KMS-11 (cell line): ENCODE data around the gene C19orf53.

Source experiments
- H2AFZ ChIP-seq: fragments of 200-600 bp; sonication (generic); 2 replicates; pipeline ENCODE4 v1.6.1; 2016; ENCODE audit warnings: antibody characterized with exemption, mixed run types, low read depth
- H3K27ac ChIP-seq: fragments of 200-600 bp; sonication (generic); 2 replicates; pipeline ENCODE4 v1.6.1; 2016; ENCODE audit warnings: mild to moderate bottlenecking, mixed run types
- H3K27me3 ChIP-seq: fragments of 200-600 bp; sonication (generic); 2 replicates; pipeline ENCODE4 v1.6.1; 2017; ENCODE audit warnings: mild to moderate bottlenecking, low read depth, mixed run types, moderate library complexity; ENCODE audit not compliant: insufficient read depth
- H3K36me3 ChIP-seq: fragments of 200-600 bp; sonication (generic); 2 replicates; pipeline ENCODE4 v1.6.1; 2017; ENCODE audit warnings: mild to moderate bottlenecking, mixed run types; ENCODE audit not compliant: insufficient read depth
- H3K4me1 ChIP-seq: fragments of 200-600 bp; sonication (generic); 2 replicates; pipeline ENCODE4 v1.6.1; 2016; ENCODE audit warnings: mild to moderate bottlenecking, low read depth, mixed run types; ENCODE audit not compliant: poor library complexity, severe bottlenecking
- H3K4me2 ChIP-seq: fragments of 200-600 bp; sonication (generic); 2 replicates; pipeline ENCODE4 v1.7.0; 2016; ENCODE audit warnings: mild to moderate bottlenecking, mixed run types
- H3K4me3 ChIP-seq: fragments of 200-600 bp; sonication (generic); IDR thresholded peaks from 2 replicates; pipeline ENCODE4 v1.6.1; 2017; ENCODE audit warnings: low read depth, low read length, mixed read lengths; ENCODE audit not compliant: insufficient read depth
- H3K79me2 ChIP-seq: fragments of 200-600 bp; sonication (generic); 2 replicates; pipeline ENCODE4 v1.6.1; 2016; ENCODE audit warnings: low read depth, mixed run types; ENCODE audit not compliant: insufficient read depth
- H3K9ac ChIP-seq: fragments of 200-600 bp; sonication (generic); 2 replicates; pipeline ENCODE4 v1.6.1; 2016; ENCODE audit warnings: mild to moderate bottlenecking, mixed run types
- H4K20me1 ChIP-seq: fragments of 200-600 bp; sonication (generic); 2 replicates; pipeline ENCODE4 v1.6.1; 2016; ENCODE audit warnings: mild to moderate bottlenecking, mixed run types; ENCODE audit not compliant: insufficient read depth
- CTCF ChIP-seq: fragments of 200-600 bp; sonication (generic); conservative IDR thresholded peaks from 2 replicates; pipeline ENCODE4 v1.6.1; 2017; ENCODE audit warnings: low read depth, mild to moderate bottlenecking, antibody characterized with exemption, low read length, moderate library complexity, mixed read lengths

The C19orf53 gene

GRCh38 chr19:13797870-13798269 is 23.6 kb downstream of the C19orf53 start:
- H3K9ac ChIP-seq = no peak overlapping the region

GRCh38 chr19:13799669-13800068 is 25.4 kb downstream of the C19orf53 start:
- no peak overlapping the region for H3K4me2 ChIP-seq
- no peak overlapping the region for H2AFZ ChIP-seq
- no peaks in the 10 kb centered on the region for H3K36me3 ChIP-seq
- H3K4me1 ChIP-seq = peaks cover 9% of the 10 kb centered on the region
- no peak overlapping the region for H3K9ac ChIP-seq
- H4K20me1 ChIP-seq = no peaks in the 10 kb centered on the region
- H3K27me3 ChIP-seq = no peaks in the 10 kb centered on the region
- no peak for TF ChIP-seq CTCF
- H3K79me2 ChIP-seq = no peaks in the 10 kb centered on the region
- no peak overlapping the region for H3K4me3 ChIP-seq
- H3K27ac ChIP-seq = no peak overlapping the region

More at GRCh38 chr19:13797870-13798269, 23.6 kb downstream of the C19orf53 start:
- Histone ChIP-seq H3K36me3 (no peaks in the 10 kb centered on the region), H3K4me3 (no peak overlapping the region), H3K4me2 (no peak overlapping the region), H3K27me3 (no peaks in the 10 kb centered on the region), H3K4me1 (peaks cover 9% of the 10 kb centered on the region), H4K20me1 (no peaks in the 10 kb centered on the region), H3K79me2 (no peaks in the 10 kb centered on the region), H3K27ac (no peak overlapping the region), H2AFZ (no peak overlapping the region)
- TF ChIP-seq CTCF = no peak

- Histone ChIP-seq H3K27me3 (no peaks in the 10 kb centered on the region), H3K36me3 (no peaks in the 10 kb centered on the region), H3K79me2 (no peaks in the 10 kb centered on the region), H3K9ac (no peak overlapping the region), H3K27ac (no peak overlapping the region), H3K4me3 (no peak overlapping the region), H3K4me2 (no peak overlapping the region), H2AFZ (no peak overlapping the region), H3K4me1 (no peaks in the 10 kb centered on the region), H4K20me1 (no peaks in the 10 kb centered on the region)
- no peak for TF ChIP-seq CTCF
Observed at GRCh38 chr19:13803038-13803437, 28.8 kb downstream of the C19orf53 start.

GRCh38 chr19:13804830-13805683 is 30.8 kb downstream of the C19orf53 start:
- no peak for TF ChIP-seq CTCF
- Histone ChIP-seq H3K27ac (no peak overlapping the region), H3K36me3 (no peaks in the 10 kb centered on the region), H4K20me1 (no peaks in the 10 kb centered on the region), H3K4me1 (no peaks in the 10 kb centered on the region), H2AFZ (no peak overlapping the region), H3K4me3 (no peak overlapping the region), H3K4me2 (no peak overlapping the region), H3K79me2 (no peaks in the 10 kb centered on the region), H3K27me3 (no peaks in the 10 kb centered on the region), H3K9ac (no peak overlapping the region)
